IgD-negative memory B cell (primary cell): ENCODE data around the gene SMAD2. TPM values are rescaled to one million over a fixed set of nuclear protein-coding genes. Genes with fewer than 3 reads are reported as not detected.
"Not testable (repeated sequence)": the region's sequence is repeated elsewhere in the genome, so short reads cannot be mapped to it uniquely, and the experiment has no call there.

Source experiments
- H3K27ac Mint-ChIP-seq, 3 donors: one replicate each; pipeline ENCODE4 v1.8.0; 2020 to 2022; ENCODE audit warnings: mild to moderate bottlenecking in 3 of 3, mixed read lengths in 3 of 3, moderate library complexity in 1 of 3
- H3K27me3 Mint-ChIP-seq: one replicate; pipeline ENCODE4 v1.8.0; 2021; ENCODE audit warnings: mixed read lengths
- H3K36me3 Mint-ChIP-seq: one replicate; pipeline ENCODE4 v1.8.0; 2020; ENCODE audit warnings: mild to moderate bottlenecking, mixed read lengths
- H3K4me1 Mint-ChIP-seq, 3 donors: one replicate each; pipeline ENCODE4 v1.8.0; 2020 to 2022; ENCODE audit warnings: mixed read lengths in 3 of 3, mild to moderate bottlenecking in 1 of 3
- H3K4me3 Mint-ChIP-seq, 4 donors: one replicate each; pipeline ENCODE4 v1.8.0; 2020 to 2022; ENCODE audit warnings: mild to moderate bottlenecking in 4 of 4, mixed read lengths in 4 of 4, moderate library complexity in 3 of 4
- H3K9me3 Mint-ChIP-seq, 3 donors: one replicate each; pipeline ENCODE4 v1.8.0; 2020 to 2021; ENCODE audit warnings: mixed read lengths in 3 of 3, mild to moderate bottlenecking in 1 of 3
- polyA plus RNA-seq: library from polyadenylated mRNA; unstranded; fragments of 300-500 nt; fragmentation: Illumina TruSeq; gene quantifications from one replicate; pipeline ENCODE4 v1.2.3, GENCODE V29; 2021

SMAD2 gene
- polyA plus RNA-seq, 1 donor from 2014 or later, result 57.9 TPM

GRCh38 chr18:47870605-47871004, 59.9 kb downstream of the SMAD2 start:
- Mint-ChIP-seq H3K4me1 (peaks cover 1 to 17% (median 2%) of the 10 kb centered on the region in 3 donors), H3K36me3 (peaks cover 5% of the 10 kb centered on the region), H3K27me3 (no peaks in the 10 kb centered on the region), H3K4me3 (no peak overlapping the region), H3K27ac (no peak overlapping the region), H3K9me3 (no peaks in the 10 kb centered on the region)

DNA sequence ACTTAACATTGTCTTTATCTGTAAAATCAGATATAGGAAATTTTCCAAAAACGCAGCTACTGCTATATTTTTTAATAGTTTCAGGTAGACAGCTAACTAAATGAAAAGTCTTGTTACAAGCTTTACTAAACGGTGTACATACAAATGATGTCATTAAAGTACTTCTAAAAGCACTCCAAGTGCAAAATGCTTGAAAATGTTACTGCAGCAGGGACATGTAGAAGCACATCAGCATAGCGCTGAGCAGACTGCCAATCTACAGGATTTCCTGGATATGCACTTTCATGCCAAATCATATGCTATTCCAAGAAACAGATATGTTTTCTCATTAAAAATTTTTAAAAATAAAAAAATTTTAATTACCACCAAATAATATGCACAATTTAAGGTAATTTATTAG, 61.7 kb downstream of the SMAD2 start:
- peaks cover 1 to 4% (median 2%) of the 10 kb centered on the region in 3 donors for H3K4me1 Mint-ChIP-seq
- H3K27ac Mint-ChIP-seq, result no peak overlapping the region
- H3K36me3 Mint-ChIP-seq, result peaks cover 7% of the 10 kb centered on the region

DNA sequence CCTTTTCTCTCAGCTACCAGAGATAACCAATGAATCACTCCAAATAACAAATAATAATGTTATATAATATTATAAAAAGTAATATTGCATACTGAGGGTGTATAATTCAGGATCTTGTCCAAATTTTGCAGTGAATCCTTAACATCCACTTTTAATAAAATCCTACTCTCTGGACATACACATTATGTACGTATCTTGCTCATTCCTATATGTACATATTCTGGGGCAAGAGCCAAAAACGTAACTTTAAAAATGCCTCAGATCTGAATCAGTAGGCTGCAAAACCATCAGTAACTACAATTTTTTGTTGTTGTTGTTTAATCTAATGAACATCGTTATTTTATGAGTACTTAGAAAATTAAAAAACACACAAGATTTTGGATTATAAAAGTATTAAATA, 65.3 kb downstream of the SMAD2 start:
- H3K9me3 Mint-ChIP-seq, result peaks cover 0 to 4% (median 0%) of the 10 kb centered on the region in 3 donors
- H3K36me3 Mint-ChIP-seq, result peaks cover 23% of the 10 kb centered on the region
- no peak overlapping the region for H3K27ac Mint-ChIP-seq
- peaks cover 0 to 4% (median 0%) of the 10 kb centered on the region in 3 donors for H3K4me1 Mint-ChIP-seq
- no peaks in the 10 kb centered on the region for H3K27me3 Mint-ChIP-seq
- no peak overlapping the region for H3K4me3 Mint-ChIP-seq

More for the DNA sequence above, 61.7 kb downstream of the SMAD2 start:
- Mint-ChIP-seq H3K4me3 (no peak overlapping the region), H3K27me3 (no peaks in the 10 kb centered on the region), H3K9me3 (no peaks in the 10 kb centered on the region)

DNA sequence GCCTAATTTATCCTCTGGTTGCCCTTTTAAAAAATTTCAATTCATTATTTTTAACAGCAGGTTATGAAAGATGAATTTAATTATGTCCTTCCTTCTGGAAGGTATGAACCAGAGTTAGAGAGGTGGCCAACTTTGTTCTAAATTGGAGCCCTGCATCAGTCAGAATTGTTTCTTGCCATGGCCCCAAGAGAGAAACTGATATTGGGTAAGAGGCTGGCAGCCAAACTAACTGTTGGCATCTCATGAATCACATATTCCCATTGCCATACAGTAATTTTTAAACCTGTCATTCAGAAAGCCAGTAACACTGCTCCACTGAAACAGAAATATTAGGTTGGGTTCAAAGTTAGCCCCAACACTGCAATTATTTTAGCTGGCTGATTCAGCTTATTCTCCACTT, 67.4 kb downstream of the SMAD2 start:
- H3K27me3 Mint-ChIP-seq, result no peaks in the 10 kb centered on the region
- H3K27ac Mint-ChIP-seq, result no peak overlapping the region
- peaks cover 3 to 15% (median 3%) of the 10 kb centered on the region in 3 donors for H3K9me3 Mint-ChIP-seq
- H3K4me3 Mint-ChIP-seq, result no peak overlapping the region
- H3K36me3 Mint-ChIP-seq, result peaks cover 33% of the 10 kb centered on the region
- H3K4me1 Mint-ChIP-seq, result no peaks in the 10 kb centered on the region

DNA sequence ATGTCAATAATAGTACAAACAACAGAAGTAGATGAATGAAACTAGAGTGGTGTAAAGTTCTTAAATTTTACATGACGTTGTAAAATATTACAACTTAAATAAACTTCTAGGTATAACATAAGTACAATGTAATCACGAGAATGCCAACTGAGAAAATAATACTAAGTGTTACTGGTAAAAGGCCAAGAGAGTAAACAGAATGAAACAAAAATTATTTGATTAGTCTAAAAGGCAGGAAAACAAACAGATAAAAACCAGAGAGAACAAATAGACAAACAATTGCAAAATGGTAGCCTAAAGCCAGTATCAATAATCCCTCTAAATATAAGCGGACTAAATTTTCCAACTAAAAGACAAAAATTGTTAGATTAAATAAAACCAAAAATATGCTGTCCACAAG, 71.9 kb downstream of the SMAD2 start:
- Mint-ChIP-seq H3K27ac (no peak overlapping the region), H3K4me1 (no peaks in the 10 kb centered on the region), H3K9me3 (peaks cover 3 to 33% (median 16%) of the 10 kb centered on the region in 3 donors), H3K4me3 (no peak overlapping the region), H3K27me3 (no peaks in the 10 kb centered on the region), H3K36me3 (peaks cover 38% of the 10 kb centered on the region)

- Mint-ChIP-seq H3K27ac (no peak overlapping the region), H3K9me3 (no peaks in the 10 kb centered on the region), H3K4me1 (no peaks in the 10 kb centered on the region), H3K27me3 (no peaks in the 10 kb centered on the region), H3K36me3 (peaks cover 10% of the 10 kb centered on the region), H3K4me3 (no peak overlapping the region)
Observed at GRCh38 chr18:47847635-47848034, 82.8 kb downstream of the SMAD2 start.

DNA sequence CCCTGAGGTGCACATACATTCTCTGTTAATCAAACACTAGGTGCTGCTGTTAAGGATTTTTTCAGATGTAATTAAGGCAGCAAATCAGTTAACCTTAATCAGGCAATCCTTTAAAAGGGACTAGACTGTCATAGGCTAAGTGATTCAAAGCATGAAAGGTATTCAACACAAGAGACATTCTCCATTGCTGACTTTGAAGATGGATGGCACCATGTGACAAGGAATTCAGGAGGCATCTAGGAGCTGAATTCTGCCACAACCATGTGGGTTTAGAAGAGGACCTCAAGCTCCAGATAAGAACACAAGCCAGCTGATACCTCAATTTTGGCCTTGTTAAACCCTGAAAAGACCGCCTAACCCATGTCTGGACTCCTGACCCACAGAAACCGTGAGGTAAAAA, 84.0 kb downstream of the SMAD2 start:
- no peaks in the 10 kb centered on the region for H3K9me3 Mint-ChIP-seq
- peak overlapping the region in 1 of 3 donors; percentile 47 for H3K27ac Mint-ChIP-seq
- no peak overlapping the region for H3K4me3 Mint-ChIP-seq
- no peaks in the 10 kb centered on the region for H3K4me1 Mint-ChIP-seq
- H3K27me3 Mint-ChIP-seq, result no peaks in the 10 kb centered on the region
- H3K36me3 Mint-ChIP-seq, result peaks cover 12% of the 10 kb centered on the region

DNA sequence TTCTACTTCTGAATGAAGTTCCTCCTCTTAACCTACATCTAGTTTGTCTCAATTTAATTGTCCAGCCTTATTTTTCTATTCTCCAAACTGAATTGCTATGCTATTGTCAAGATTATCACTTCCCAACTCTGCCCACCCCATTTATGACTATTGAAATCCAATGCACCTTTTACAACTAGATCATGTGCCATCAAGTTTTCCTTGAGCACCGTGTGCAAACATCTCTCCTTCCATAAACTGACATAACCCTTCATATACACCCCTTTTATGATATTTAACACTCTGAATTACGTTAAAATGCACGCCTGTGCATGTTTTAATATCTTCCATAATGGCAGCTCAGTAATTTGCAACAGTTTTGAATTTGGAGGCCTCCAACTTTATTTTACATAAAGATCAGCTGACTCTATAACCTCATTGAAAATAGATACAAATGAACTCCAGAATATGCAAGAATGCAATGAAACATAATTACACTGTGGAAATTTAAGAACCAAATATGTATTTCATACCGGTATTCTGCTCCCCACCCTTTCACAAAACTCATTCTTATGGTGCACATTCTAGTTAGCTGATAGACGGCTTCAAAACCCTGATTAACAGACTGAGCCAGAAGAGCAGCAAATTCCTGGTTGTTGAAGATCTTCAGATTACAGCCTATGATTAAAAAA, 85.5 kb downstream of the SMAD2 start:
- no peak overlapping the region for H3K4me3 Mint-ChIP-seq
- no peaks in the 10 kb centered on the region for H3K9me3 Mint-ChIP-seq
- H3K27ac Mint-ChIP-seq, result no peak overlapping the region
- H3K27me3 Mint-ChIP-seq, result no peaks in the 10 kb centered on the region
- no peaks in the 10 kb centered on the region for H3K4me1 Mint-ChIP-seq
- peaks cover 14% of the 10 kb centered on the region for H3K36me3 Mint-ChIP-seq

GRCh38 chr18:47842836-47843235, 87.6 kb downstream of the SMAD2 start:
- Mint-ChIP-seq H3K9me3 (no peaks in the 10 kb centered on the region), H3K27ac (no peak overlapping the region), H3K4me1 (peaks cover 0 to 2% (median 0%) of the 10 kb centered on the region in 3 donors), H3K36me3 (peaks cover 12% of the 10 kb centered on the region), H3K4me3 (no peak overlapping the region), H3K27me3 (no peaks in the 10 kb centered on the region)

DNA sequence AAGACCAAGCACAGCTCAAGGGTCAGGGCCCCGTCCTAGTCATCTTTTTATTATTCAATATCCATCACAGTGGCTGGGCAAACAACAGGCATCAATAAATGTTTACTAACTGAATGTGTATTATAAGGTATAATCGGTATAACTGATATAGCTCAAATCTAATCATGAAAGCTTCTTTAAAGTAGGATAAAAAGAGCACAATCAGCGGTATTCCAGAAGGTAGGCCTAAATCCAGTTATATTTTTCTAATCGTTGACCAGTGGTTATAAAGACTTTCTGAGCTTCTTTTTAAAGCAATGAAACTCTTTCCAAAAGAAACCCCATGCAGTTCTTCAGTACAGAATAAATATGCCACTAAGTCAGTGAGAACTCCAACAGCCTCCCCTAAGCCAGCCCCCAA, 92.1 kb downstream of the SMAD2 start:
- Mint-ChIP-seq H3K9me3 (no peaks in the 10 kb centered on the region), H3K4me3 (no peak overlapping the region), H3K27ac (no peak overlapping the region), H3K27me3 (no peaks in the 10 kb centered on the region), H3K4me1 (peaks cover 0 to 2% (median 0%) of the 10 kb centered on the region in 3 donors), H3K36me3 (peaks cover 10% of the 10 kb centered on the region)

DNA sequence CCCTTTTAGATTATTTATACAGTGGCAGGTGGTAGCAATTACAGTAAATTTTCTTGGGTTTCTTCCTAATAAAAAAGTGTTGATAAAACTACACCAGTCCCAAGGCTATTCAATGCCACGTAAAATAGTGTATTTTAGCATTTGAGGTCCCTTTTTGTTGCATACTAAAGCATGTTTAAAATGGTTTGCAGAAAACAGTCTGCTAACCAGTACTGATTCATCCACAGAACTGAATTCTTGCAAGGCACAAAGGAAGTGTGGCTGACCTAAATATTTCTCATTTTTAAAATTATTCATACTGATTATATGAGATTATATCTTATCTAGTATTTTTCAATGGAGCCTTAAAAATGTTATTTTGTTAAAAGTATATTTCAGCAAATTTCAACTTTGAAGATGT, 98.1 kb downstream of the SMAD2 start:
- H3K36me3 Mint-ChIP-seq, result peaks cover 7% of the 10 kb centered on the region
- no peak overlapping the region for H3K4me3 Mint-ChIP-seq
- no peaks in the 10 kb centered on the region for H3K4me1 Mint-ChIP-seq
- H3K27ac Mint-ChIP-seq, result peak overlapping the region in 1 of 3 donors; percentile 25
- H3K9me3 Mint-ChIP-seq, result no peaks in the 10 kb centered on the region
- no peaks in the 10 kb centered on the region for H3K27me3 Mint-ChIP-seq

- no peak overlapping the region for H3K27ac Mint-ChIP-seq
- H3K9me3 Mint-ChIP-seq, result no peaks in the 10 kb centered on the region
- H3K4me1 Mint-ChIP-seq, result peaks cover 0 to 8% (median 6%) of the 10 kb centered on the region in 3 donors
- peaks cover 3% of the 10 kb centered on the region for H3K36me3 Mint-ChIP-seq
- no peaks in the 10 kb centered on the region for H3K27me3 Mint-ChIP-seq
- no peak overlapping the region for H3K4me3 Mint-ChIP-seq
Observed at GRCh38 chr18:47831351-47831750, 99.1 kb downstream of the SMAD2 start.

- H3K27me3 Mint-ChIP-seq, result no peaks in the 10 kb centered on the region
- peaks cover 3% of the 10 kb centered on the region for H3K36me3 Mint-ChIP-seq
- H3K27ac Mint-ChIP-seq, result no peak overlapping the region
- H3K9me3 Mint-ChIP-seq, result no peaks in the 10 kb centered on the region
- H3K4me1 Mint-ChIP-seq, result peaks cover 0 to 8% (median 6%) of the 10 kb centered on the region in 3 donors
- no peak overlapping the region for H3K4me3 Mint-ChIP-seq
Observed at GRCh38 chr18:47830772-47831171, 99.7 kb downstream of the SMAD2 start.

DNA sequence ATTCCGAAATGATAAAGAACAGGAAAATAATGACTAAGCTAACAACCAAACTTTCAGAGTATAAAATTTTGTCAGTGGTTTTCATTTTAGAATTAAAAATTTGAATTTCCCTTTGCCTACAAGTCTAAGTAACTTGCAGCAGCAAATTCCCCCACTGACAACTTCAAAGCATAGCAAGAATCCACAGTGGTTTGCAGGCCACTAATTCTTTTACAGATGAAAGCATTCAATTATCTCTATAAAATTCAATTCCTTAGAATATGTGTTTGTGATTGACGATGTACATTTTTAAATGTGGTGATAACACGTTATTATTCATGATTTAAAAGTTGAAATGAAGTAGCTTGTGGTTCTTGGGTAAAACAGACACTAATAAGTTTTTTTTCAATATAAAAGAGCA, 100.6 kb downstream of the SMAD2 start:
- peaks cover 3% of the 10 kb centered on the region for H3K36me3 Mint-ChIP-seq
- H3K4me1 Mint-ChIP-seq, result peaks cover 0 to 8% (median 6%) of the 10 kb centered on the region in 3 donors
- no peaks in the 10 kb centered on the region for H3K9me3 Mint-ChIP-seq
- no peak overlapping the region for H3K4me3 Mint-ChIP-seq
- no peaks in the 10 kb centered on the region for H3K27me3 Mint-ChIP-seq
- H3K27ac Mint-ChIP-seq, result no peak overlapping the region

DNA sequence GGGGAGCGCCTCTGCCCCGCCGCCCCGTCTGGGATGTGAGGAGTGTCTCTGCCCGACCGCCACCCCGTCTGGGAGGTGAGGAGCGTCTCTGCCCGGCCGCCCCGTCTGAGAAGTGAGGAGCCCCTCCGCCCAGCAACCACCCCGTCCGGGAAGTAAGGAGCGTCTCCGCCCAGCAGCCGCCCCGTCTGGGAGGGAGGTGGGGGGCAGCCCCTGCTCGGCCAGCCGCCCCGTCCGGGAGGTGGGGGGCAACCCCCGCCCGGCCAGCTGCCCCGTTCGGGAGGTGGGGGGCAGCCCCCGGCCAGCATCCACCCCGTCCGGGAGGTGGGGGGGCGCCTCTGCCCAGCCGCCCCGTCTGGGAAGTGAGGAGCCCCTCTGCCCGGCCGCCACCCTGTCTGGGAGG, 102.4 kb downstream of the SMAD2 start:
- H3K4me3 Mint-ChIP-seq, H3K27ac Mint-ChIP-seq, H3K9me3 Mint-ChIP-seq, H3K36me3 Mint-ChIP-seq, H3K4me1 Mint-ChIP-seq, H3K27me3 Mint-ChIP-seq: not testable (repeated sequence)
